Astrocyte (in vitro differentiated cells and primary cell): ENCODE measurements around the gene TMEM235. TPM values are rescaled to one million over a fixed set of nuclear protein-coding genes. Genes with fewer than 3 reads are reported as not detected.

Experiments
- DNase-seq: peaks from one replicate; pipeline ENCODE4 v3.0.0-alpha.2; 2010; ENCODE audit warnings: low read depth
- FAIRE-seq: peaks from 2 replicates; lab custom pipeline; 2011; peaks lifted over from hg19 to GRCh38; lab: Jason Lieb, UNC
- H2AFZ ChIP-seq: 2 replicates; pipeline ENCODE4 v1.6.0; 2012; ENCODE audit warnings: low read depth, low read length, inconsistent platforms
- H3K27ac ChIP-seq: 2 replicates; pipeline ENCODE4 v1.5.1; 2011; ENCODE audit warnings: low read depth, low read length, inconsistent platforms
- H3K27me3 ChIP-seq: 2 replicates; pipeline ENCODE4 v1.6.0; 2011; ENCODE audit warnings: low read length, inconsistent platforms; ENCODE audit not compliant: insufficient read depth
- H3K36me3 ChIP-seq: 2 replicates; pipeline ENCODE4 v1.5.1; 2011; ENCODE audit warnings: low read length, inconsistent platforms; ENCODE audit not compliant: insufficient read depth
- H3K4me1 ChIP-seq: 2 replicates; pipeline ENCODE4 v1.5.1; 2011; ENCODE audit warnings: low read length, inconsistent platforms; ENCODE audit not compliant: insufficient read depth
- H3K4me2 ChIP-seq: 2 replicates; pipeline ENCODE4 v1.6.0; 2012; ENCODE audit warnings: low read length, inconsistent platforms
- H3K4me3 ChIP-seq: 2 replicates; pipeline ENCODE4 v1.5.1; 2011; ENCODE audit warnings: low read depth, mild to moderate bottlenecking, low read length, inconsistent platforms; ENCODE audit not compliant: insufficient read depth
- H3K79me2 ChIP-seq: 2 replicates; pipeline ENCODE4 v1.6.0; 2012; ENCODE audit warnings: mild to moderate bottlenecking, low read length, inconsistent platforms; ENCODE audit not compliant: insufficient read depth
- H3K9ac ChIP-seq: 2 replicates; pipeline ENCODE4 v1.6.0; 2012; ENCODE audit warnings: mild to moderate bottlenecking, low read length, inconsistent platforms
- H3K9me3 ChIP-seq: 2 replicates; pipeline ENCODE4 v1.5.1; 2012; ENCODE audit warnings: low read depth, mild to moderate bottlenecking, low read length, inconsistent platforms; ENCODE audit not compliant: insufficient read depth
- H4K20me1 ChIP-seq: 2 replicates; pipeline ENCODE4 v1.6.0; 2012; ENCODE audit warnings: low read length, inconsistent platforms; ENCODE audit not compliant: insufficient read depth
- H3K27ac Mint-ChIP-seq: one replicate; pipeline ENCODE4 v1.8.0; 2021; ENCODE audit warnings: mild to moderate bottlenecking, mixed read lengths; ENCODE audit not compliant: unreplicated experiment
- H3K27me3 Mint-ChIP-seq: one replicate; pipeline ENCODE4 v1.8.0; 2021; ENCODE audit warnings: low read depth, mixed read lengths; ENCODE audit not compliant: unreplicated experiment
- H3K36me3 Mint-ChIP-seq: one replicate; pipeline ENCODE4 v1.8.0; 2021; ENCODE audit warnings: low read depth, mixed read lengths; ENCODE audit not compliant: unreplicated experiment
- H3K4me1 Mint-ChIP-seq: one replicate; pipeline ENCODE4 v1.8.0; 2021; ENCODE audit warnings: low read depth, mixed read lengths; ENCODE audit not compliant: unreplicated experiment
- H3K4me3 Mint-ChIP-seq: one replicate; pipeline ENCODE4 v1.8.0; 2021; ENCODE audit warnings: mild to moderate bottlenecking, moderate library complexity, mixed read lengths; ENCODE audit not compliant: unreplicated experiment
- H3K9me3 Mint-ChIP-seq: one replicate; pipeline ENCODE4 v1.8.0; 2021; ENCODE audit warnings: mild to moderate bottlenecking, mixed read lengths; ENCODE audit not compliant: unreplicated experiment
- EZH2 ChIP-seq: IDR thresholded peaks from 2 replicates; pipeline ENCODE4 v1.6.1; 2012; ENCODE audit warnings: mild to moderate bottlenecking, low read length, inconsistent platforms; ENCODE audit not compliant: insufficient read depth
- total RNA-seq: library from RNA; stranded (reverse); gene quantifications from 2 replicates; pipeline ENCODE4 v1.2.1, GENCODE V29; 2021
- TF ChIP-seq, protein P1 (sequence below): IDR thresholded peaks from 2 replicates; pipeline ENCODE4 v1.5.1; 2011; ENCODE audit warnings: low read depth, mild to moderate bottlenecking, inconsistent platforms, low read length, moderate library complexity; ENCODE audit not compliant: insufficient read depth

The TMEM235 gene
- total RNA-seq, 1 donor from 2014 or later, result not detected

GRCh38 chr17:78230252-78230962 lies 1.0 kb upstream of the TMEM235 start:
- Histone ChIP-seq H3K9me3 (no peaks in the 10 kb centered on the region), H3K4me3 (no peak overlapping the region), H3K36me3 (no peaks in the 10 kb centered on the region), H2AFZ (no peak overlapping the region), H3K27me3 (peaks cover 19% of the 10 kb centered on the region), H4K20me1 (no peaks in the 10 kb centered on the region), H3K9ac (no peak overlapping the region), H3K79me2 (no peaks in the 10 kb centered on the region), H3K27ac (no peak overlapping the region), H3K4me1 (no peaks in the 10 kb centered on the region), H3K4me2 (no peak overlapping the region)
- no peak overlapping the region for H3K27ac Mint-ChIP-seq
- no peaks in the 10 kb centered on the region for H3K9me3 Mint-ChIP-seq
- no peaks in the 10 kb centered on the region for H3K4me1 Mint-ChIP-seq
- FAIRE-seq (no peak), DNase-seq (no peak)
- no peak overlapping the region for H3K4me3 Mint-ChIP-seq
- TF ChIP-seq, protein P1, sequence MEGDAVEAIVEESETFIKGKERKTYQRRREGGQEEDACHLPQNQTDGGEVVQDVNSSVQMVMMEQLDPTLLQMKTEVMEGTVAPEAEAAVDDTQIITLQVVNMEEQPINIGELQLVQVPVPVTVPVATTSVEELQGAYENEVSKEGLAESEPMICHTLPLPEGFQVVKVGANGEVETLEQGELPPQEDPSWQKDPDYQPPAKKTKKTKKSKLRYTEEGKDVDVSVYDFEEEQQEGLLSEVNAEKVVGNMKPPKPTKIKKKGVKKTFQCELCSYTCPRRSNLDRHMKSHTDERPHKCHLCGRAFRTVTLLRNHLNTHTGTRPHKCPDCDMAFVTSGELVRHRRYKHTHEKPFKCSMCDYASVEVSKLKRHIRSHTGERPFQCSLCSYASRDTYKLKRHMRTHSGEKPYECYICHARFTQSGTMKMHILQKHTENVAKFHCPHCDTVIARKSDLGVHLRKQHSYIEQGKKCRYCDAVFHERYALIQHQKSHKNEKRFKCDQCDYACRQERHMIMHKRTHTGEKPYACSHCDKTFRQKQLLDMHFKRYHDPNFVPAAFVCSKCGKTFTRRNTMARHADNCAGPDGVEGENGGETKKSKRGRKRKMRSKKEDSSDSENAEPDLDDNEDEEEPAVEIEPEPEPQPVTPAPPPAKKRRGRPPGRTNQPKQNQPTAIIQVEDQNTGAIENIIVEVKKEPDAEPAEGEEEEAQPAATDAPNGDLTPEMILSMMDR, result no peak
- TF ChIP-seq EZH2, result no peak
- H3K36me3 Mint-ChIP-seq, result no peaks in the 10 kb centered on the region
- peaks cover 38% of the 10 kb centered on the region for H3K27me3 Mint-ChIP-seq

DNA sequence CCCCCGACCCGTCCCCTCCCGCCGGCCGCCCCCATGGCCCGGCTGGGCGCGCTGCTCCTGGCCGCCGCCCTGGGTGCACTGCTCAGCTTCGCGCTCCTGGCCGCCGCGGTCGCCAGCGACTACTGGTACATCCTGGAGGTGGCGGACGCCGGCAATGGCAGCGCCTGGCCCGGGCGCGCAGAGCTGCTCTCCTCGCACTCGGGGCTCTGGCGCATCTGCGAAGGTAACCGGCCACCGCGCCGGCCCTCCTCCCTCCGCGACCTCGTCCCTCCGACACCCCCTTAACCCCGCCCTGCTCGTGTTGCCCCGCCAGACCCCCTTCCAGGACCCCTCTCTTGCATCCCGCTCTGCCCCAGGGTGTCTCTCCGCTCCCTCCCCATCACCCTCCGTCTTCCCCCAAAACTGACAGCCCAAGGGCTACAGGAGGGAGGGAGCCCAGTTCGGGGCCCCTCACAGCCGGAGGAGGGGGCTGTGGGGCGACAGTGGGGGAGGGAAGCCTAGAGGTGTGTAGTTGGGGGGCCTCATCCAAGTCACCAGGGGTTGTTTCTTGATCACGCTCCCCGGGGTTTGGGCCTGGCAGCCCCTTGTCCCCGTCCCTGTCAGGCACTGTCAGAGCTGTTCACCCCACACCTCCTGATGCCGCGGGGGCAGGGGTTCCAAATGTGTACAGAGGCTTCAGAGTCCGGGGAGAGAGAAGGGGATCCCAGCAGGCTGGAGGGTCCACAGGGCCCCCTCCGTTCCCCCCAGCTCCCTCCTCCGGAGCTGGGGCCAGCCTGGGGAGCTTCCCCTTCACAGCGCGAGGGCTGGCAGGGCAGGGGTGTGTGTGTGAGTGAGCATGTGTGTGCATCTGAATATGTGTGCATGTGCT lies 794 bp downstream of the TMEM235 start:
- Histone ChIP-seq H3K27me3 (peaks cover 19% of the 10 kb centered on the region), H3K9me3 (no peaks in the 10 kb centered on the region), H3K4me1 (no peaks in the 10 kb centered on the region), H3K79me2 (no peaks in the 10 kb centered on the region), H3K27ac (no peak overlapping the region), H3K4me2 (no peak overlapping the region), H3K9ac (no peak overlapping the region), H4K20me1 (no peaks in the 10 kb centered on the region), H2AFZ (no peak overlapping the region), H3K4me3 (no peak overlapping the region), H3K36me3 (no peaks in the 10 kb centered on the region)
- Mint-ChIP-seq H3K9me3 (no peaks in the 10 kb centered on the region), H3K36me3 (no peaks in the 10 kb centered on the region), H3K27me3 (peaks cover 36% of the 10 kb centered on the region), H3K4me3 (no peak overlapping the region), H3K4me1 (no peaks in the 10 kb centered on the region), H3K27ac (no peak overlapping the region)
- FAIRE-seq (no peak), DNase-seq (no peak)
- peak; percentile 87 for TF ChIP-seq EZH2
- TF ChIP-seq, protein P1, result no peak
